OCI-LY1 (cell line): Measurements from ENCODE around the gene POU2AF1.

Experiments
- H2AFZ ChIP-seq: fragments of 200-600 bp; sonication (generic), shearing (Covaris generic); 2 replicates; pipeline ENCODE4 v1.6.0; 2014; ENCODE audit warnings: antibody characterized with exemption, mild to moderate bottlenecking, low read length
- H3F3A ChIP-seq: fragments of 200-600 bp; sonication (generic), shearing (Covaris generic); 2 replicates; pipeline ENCODE4 v1.6.0; 2014; ENCODE audit warnings: mild to moderate bottlenecking, antibody characterized with exemption, low read length, moderate library complexity; ENCODE audit not compliant: insufficient read depth
- H3K27ac ChIP-seq: fragments of 200-600 bp; sonication (generic); 2 replicates; pipeline ENCODE4 v1.5.1; 2014; ENCODE audit warnings: low read length, mixed run types, mild to moderate bottlenecking, low read depth; ENCODE audit not compliant: poor library complexity, severe bottlenecking
- H3K27me3 ChIP-seq: fragments of 200-600 bp; sonication (generic); 2 replicates; pipeline ENCODE4 v1.6.0; 2014; ENCODE audit warnings: antibody characterized with exemption, mild to moderate bottlenecking, low read length, moderate library complexity; ENCODE audit not compliant: insufficient read depth
- H3K36me3 ChIP-seq: fragments of 200-600 bp; sonication (generic); 2 replicates; pipeline ENCODE4 v1.6.1; 2014; ENCODE audit warnings: mild to moderate bottlenecking, antibody characterized with exemption, low read length, moderate library complexity, mixed read lengths; ENCODE audit not compliant: insufficient read depth
- H3K4me1 ChIP-seq: fragments of 200-600 bp; sonication (generic); 2 replicates; pipeline ENCODE4 v1.5.1; 2014; ENCODE audit warnings: mild to moderate bottlenecking, low read length, moderate library complexity; ENCODE audit not compliant: insufficient read depth, severe bottlenecking
- H3K4me2 ChIP-seq: fragments of 200-600 bp; sonication (generic), shearing (Covaris generic); 2 replicates; pipeline ENCODE4 v1.6.1; 2014; ENCODE audit warnings: low read length
- H3K4me3 ChIP-seq: fragments of 200-600 bp; sonication (generic); 2 replicates; pipeline ENCODE4 v1.5.1; 2014; ENCODE audit warnings: low read length, low read depth, mild to moderate bottlenecking, mixed read lengths; ENCODE audit not compliant: poor library complexity, severe bottlenecking
- H3K79me2 ChIP-seq: fragments of 200-600 bp; shearing (Covaris generic); 2 replicates; pipeline ENCODE4 v1.6.1; 2016; ENCODE audit warnings: mixed run types, low read length, mixed read lengths; ENCODE audit not compliant: insufficient read depth
- H3K9ac ChIP-seq: fragments of 200-600 bp; sonication (generic), shearing (Covaris generic); 2 replicates; pipeline ENCODE4 v1.6.1; 2014; ENCODE audit warnings: mild to moderate bottlenecking, low read length, mixed read lengths
- H3K9me2 ChIP-seq: fragments of 200-600 bp; sonication (generic), shearing (Covaris generic); 2 replicates; pipeline ENCODE4 v1.6.1; 2014; ENCODE audit warnings: low read depth, mild to moderate bottlenecking, low read length, mixed read lengths
- H3K9me3 ChIP-seq: fragments of 200-600 bp; shearing (Covaris generic); 2 replicates; pipeline ENCODE4 v1.6.1; 2014; ENCODE audit warnings: low read length, mixed read lengths
- H4K20me1 ChIP-seq: fragments of 200-600 bp; sonication (generic), shearing (Covaris generic); 2 replicates; pipeline ENCODE4 v1.6.0; 2016; ENCODE audit warnings: mild to moderate bottlenecking, low read length; ENCODE audit not compliant: insufficient read depth
- EZH2 ChIP-seq: fragments of 200-600 bp; sonication (generic), shearing (Covaris generic); IDR thresholded peaks from 2 replicates; pipeline ENCODE4 v1.8.0; 2017; ENCODE audit warnings: borderline replicate concordance, mixed run types, mild to moderate bottlenecking, antibody characterized with exemption, low read length, moderate library complexity, mixed read lengths
- TF ChIP-seq, protein P1 (sequence below): fragments of 200-600 bp; sonication (generic), shearing (Covaris generic); IDR thresholded peaks from 2 replicates; pipeline ENCODE4 v1.5.1; 2017; ENCODE audit warnings: mild to moderate bottlenecking, antibody characterized with exemption, low read length, moderate library complexity, mixed read lengths

The POU2AF1 gene

DNA sequence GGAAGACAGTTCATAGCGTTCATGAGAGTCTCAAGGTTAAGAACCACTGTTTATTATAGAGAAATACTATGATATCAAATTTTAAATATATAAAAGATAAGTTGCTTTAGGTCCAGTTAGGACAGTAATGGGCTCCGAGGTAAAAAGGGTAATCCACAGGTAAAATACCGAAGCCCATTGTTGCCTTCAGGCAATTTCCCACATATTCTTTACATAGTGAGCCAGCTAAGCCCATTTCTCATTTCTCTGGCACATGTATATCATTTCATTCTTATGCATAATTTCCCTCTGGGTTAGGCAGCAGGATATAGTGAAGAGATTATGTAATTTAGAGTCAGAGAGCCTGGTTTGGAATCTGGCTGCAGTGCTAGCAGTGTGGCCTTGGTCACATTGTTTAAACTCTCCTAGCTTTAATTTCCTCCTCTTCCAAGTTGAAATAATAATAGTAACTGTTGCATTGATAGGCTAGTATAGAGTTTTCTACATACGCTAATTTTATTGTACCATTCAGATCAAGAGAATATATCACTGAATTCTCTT, 7.6 kb upstream of the POU2AF1 start:
- no peak overlapping the region for H3K4me2 ChIP-seq
- H3K9ac ChIP-seq = no peak overlapping the region
- no peak overlapping the region for H3K4me3 ChIP-seq
- H3K79me2 ChIP-seq = no peaks in the 10 kb centered on the region
- 0 out of 2 replicates have a peak, but pooled peaks cover 5% of the 10 kb centered on the region for H3K9me3 ChIP-seq
- H3K36me3 ChIP-seq = peaks cover 6% of the 10 kb centered on the region; the same call in 1 of the 2 replicates
- no peak overlapping the region for H2AFZ ChIP-seq
- H3K27me3 ChIP-seq = no peaks in the 10 kb centered on the region
- H3K9me2 ChIP-seq = no peaks in the 10 kb centered on the region
- no peak overlapping the region for H3K27ac ChIP-seq
- no peaks in the 10 kb centered on the region for H3F3A ChIP-seq
- TF ChIP-seq EZH2 = no peak
- TF ChIP-seq, protein P1, sequence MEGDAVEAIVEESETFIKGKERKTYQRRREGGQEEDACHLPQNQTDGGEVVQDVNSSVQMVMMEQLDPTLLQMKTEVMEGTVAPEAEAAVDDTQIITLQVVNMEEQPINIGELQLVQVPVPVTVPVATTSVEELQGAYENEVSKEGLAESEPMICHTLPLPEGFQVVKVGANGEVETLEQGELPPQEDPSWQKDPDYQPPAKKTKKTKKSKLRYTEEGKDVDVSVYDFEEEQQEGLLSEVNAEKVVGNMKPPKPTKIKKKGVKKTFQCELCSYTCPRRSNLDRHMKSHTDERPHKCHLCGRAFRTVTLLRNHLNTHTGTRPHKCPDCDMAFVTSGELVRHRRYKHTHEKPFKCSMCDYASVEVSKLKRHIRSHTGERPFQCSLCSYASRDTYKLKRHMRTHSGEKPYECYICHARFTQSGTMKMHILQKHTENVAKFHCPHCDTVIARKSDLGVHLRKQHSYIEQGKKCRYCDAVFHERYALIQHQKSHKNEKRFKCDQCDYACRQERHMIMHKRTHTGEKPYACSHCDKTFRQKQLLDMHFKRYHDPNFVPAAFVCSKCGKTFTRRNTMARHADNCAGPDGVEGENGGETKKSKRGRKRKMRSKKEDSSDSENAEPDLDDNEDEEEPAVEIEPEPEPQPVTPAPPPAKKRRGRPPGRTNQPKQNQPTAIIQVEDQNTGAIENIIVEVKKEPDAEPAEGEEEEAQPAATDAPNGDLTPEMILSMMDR = no peak
- H3K4me1 ChIP-seq = peaks cover 50% of the 10 kb centered on the region
- H4K20me1 ChIP-seq = no peaks in the 10 kb centered on the region

DNA sequence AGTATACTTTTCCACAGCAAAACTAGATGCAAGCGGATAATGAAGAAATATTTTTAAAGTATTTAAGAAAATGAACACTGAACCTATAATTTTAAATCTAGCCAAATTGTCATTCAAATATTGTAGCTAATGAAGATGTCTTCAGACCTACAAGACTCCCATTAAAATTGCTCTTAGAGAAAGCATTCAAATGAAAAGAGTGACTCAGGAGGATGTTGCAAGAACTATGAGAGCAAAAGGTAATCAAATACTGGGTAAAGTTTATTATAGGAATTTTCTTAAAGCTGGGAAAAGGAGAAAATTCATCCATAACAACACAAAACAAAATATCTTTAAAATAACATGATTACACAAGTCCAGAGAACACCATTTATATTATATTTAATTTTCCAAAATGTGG, 5.4 kb upstream of the POU2AF1 start:
- H3K27ac ChIP-seq = no peak overlapping the region
- no peaks in the 10 kb centered on the region for H3K9me2 ChIP-seq
- H3K36me3 ChIP-seq = peaks cover 6% of the 10 kb centered on the region; the same call in 1 of the 2 replicates
- no peak overlapping the region for H2AFZ ChIP-seq
- H4K20me1 ChIP-seq = no peaks in the 10 kb centered on the region
- H3K9me3 ChIP-seq = 0 out of 2 replicates have a peak, but pooled peaks cover 5% of the 10 kb centered on the region
- peaks cover 55% of the 10 kb centered on the region for H3K4me1 ChIP-seq
- H3K9ac ChIP-seq = no peak overlapping the region
- H3F3A ChIP-seq = no peaks in the 10 kb centered on the region
- peaks cover 5% of the 10 kb centered on the region; the same call in 1 of the 2 replicates for H3K79me2 ChIP-seq
- no peaks in the 10 kb centered on the region for H3K27me3 ChIP-seq
- no peak overlapping the region for H3K4me3 ChIP-seq
- no peak overlapping the region for H3K4me2 ChIP-seq
- TF ChIP-seq EZH2 = no peak
- TF ChIP-seq, protein P1 = no peak

DNA sequence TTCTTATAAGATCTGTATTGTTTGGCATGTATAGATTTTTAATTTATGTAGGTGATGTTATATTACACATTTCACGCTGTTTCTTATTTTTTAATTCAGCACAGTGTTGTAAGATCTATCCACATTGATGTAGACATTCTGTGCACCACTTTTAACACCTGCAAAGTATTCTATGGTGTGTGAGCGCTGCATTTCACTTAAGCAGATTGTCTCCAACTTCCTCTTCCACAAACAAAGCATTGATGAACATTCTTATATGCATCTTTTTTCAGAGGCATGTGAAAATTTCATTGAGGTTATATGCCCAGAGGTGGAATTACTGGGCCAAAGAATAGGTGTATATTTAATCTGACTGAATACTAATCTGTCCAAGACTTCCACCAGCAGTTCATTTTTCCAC, 3.4 kb upstream of the POU2AF1 start:
- H3K9me3 ChIP-seq = 0 out of 2 replicates have a peak, but pooled peaks cover 5% of the 10 kb centered on the region
- peaks cover 60% of the 10 kb centered on the region for H3K4me1 ChIP-seq
- H3F3A ChIP-seq = no peaks in the 10 kb centered on the region
- peaks cover 26% of the 10 kb centered on the region for H3K79me2 ChIP-seq
- H3K27ac ChIP-seq = peak overlapping the region; percentile 94
- H3K4me3 ChIP-seq = no peak overlapping the region
- TF ChIP-seq, protein P1 = no peak
- TF ChIP-seq EZH2 = no peak
- peak overlapping the region; percentile 7; the same call in 1 of the 2 replicates for H3K9ac ChIP-seq
- peaks cover 21% of the 10 kb centered on the region for H3K36me3 ChIP-seq
- no peaks in the 10 kb centered on the region for H3K27me3 ChIP-seq
- H4K20me1 ChIP-seq = no peaks in the 10 kb centered on the region
- no peak overlapping the region for H2AFZ ChIP-seq
- H3K9me2 ChIP-seq = no peaks in the 10 kb centered on the region
- peak overlapping the region; percentile 26; the same call in 1 of the 2 replicates for H3K4me2 ChIP-seq
